Glutamatergic neuron (in vitro differentiated cells): ENCODE measurements around the gene CES4A. TPM values are rescaled to one million over a fixed set of nuclear protein-coding genes. Genes with fewer than 3 reads are reported as not detected.

Experiments used
- DNase-seq: peaks from one replicate; pipeline ENCODE4 v3.0.0; 2022
- H3K27ac Mint-ChIP-seq: one replicate; pipeline ENCODE4 v1.8.0; 2020; ENCODE audit warnings: mild to moderate bottlenecking, mixed read lengths, inconsistent platforms; ENCODE audit not compliant: unreplicated experiment
- H3K27me3 Mint-ChIP-seq: one replicate; pipeline ENCODE4 v1.8.0; 2020; ENCODE audit warnings: mild to moderate bottlenecking, moderate library complexity, mixed read lengths, inconsistent platforms; ENCODE audit not compliant: unreplicated experiment
- H3K36me3 Mint-ChIP-seq: one replicate; pipeline ENCODE4 v1.8.0; 2020; ENCODE audit warnings: mild to moderate bottlenecking, mixed read lengths, inconsistent platforms; ENCODE audit not compliant: unreplicated experiment
- H3K4me1 Mint-ChIP-seq: one replicate; pipeline ENCODE4 v1.8.0; 2020; ENCODE audit warnings: mild to moderate bottlenecking, low read depth, mixed read lengths, inconsistent platforms; ENCODE audit not compliant: unreplicated experiment
- H3K4me3 Mint-ChIP-seq: one replicate; pipeline ENCODE4 v1.8.0; 2020; ENCODE audit warnings: mild to moderate bottlenecking, mixed read lengths, inconsistent platforms; ENCODE audit not compliant: unreplicated experiment
- H3K9me3 Mint-ChIP-seq: one replicate; pipeline ENCODE4 v1.8.0; 2020; ENCODE audit warnings: mild to moderate bottlenecking, moderate library complexity, mixed read lengths, inconsistent platforms; ENCODE audit not compliant: unreplicated experiment
- total RNA-seq: library from RNA; stranded (reverse); fragmentation: NEBNext Ultra II Directional; extraction: Animal tissue kit (Norgen Biotek cat#: 25700); gene quantifications from one replicate; pipeline ENCODE4 v1.2.1, GENCODE V29; 2021; ENCODE audit not compliant: unreplicated experiment
- TF ChIP-seq, protein P1 (sequence below): fragments of 200-600 bp; sonication (generic); IDR thresholded peaks from one replicate; pipeline ENCODE4 v1.5.0; 2021; ENCODE audit not compliant: partially characterized antibody, unreplicated experiment

CES4A gene
- total RNA-seq, 1 donor from 2014 or later, result 3.6 TPM

DNA sequence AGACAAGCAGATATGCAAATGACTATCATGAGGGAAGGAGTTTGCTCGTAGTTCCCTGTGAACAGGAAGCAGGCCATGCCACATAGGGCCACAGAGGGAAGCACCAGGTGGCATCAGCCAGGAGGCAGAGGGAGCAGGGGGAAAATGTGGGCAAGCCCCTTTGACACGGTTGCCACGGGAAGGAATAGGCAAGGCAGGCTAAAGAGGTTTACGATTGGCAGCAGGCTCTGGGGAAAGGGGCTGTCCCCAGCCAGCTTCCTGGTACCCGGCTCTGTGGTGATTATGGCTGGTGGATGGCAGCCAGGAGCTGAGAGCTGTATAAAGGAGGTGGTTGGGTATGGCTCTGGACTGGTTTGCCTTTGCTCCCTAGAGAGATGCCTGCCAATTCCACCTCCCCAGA lies 26.5 kb upstream of the CES4A start:
- DNase-seq, result no peak
- Mint-ChIP-seq H3K27ac (no peak overlapping the region), H3K9me3 (peaks cover 5% of the 10 kb centered on the region), H3K4me3 (peak overlapping the region; percentile 32), H3K27me3 (peaks cover 4% of the 10 kb centered on the region), H3K4me1 (peaks cover 5% of the 10 kb centered on the region), H3K36me3 (no peaks in the 10 kb centered on the region)
- TF ChIP-seq, protein P1, sequence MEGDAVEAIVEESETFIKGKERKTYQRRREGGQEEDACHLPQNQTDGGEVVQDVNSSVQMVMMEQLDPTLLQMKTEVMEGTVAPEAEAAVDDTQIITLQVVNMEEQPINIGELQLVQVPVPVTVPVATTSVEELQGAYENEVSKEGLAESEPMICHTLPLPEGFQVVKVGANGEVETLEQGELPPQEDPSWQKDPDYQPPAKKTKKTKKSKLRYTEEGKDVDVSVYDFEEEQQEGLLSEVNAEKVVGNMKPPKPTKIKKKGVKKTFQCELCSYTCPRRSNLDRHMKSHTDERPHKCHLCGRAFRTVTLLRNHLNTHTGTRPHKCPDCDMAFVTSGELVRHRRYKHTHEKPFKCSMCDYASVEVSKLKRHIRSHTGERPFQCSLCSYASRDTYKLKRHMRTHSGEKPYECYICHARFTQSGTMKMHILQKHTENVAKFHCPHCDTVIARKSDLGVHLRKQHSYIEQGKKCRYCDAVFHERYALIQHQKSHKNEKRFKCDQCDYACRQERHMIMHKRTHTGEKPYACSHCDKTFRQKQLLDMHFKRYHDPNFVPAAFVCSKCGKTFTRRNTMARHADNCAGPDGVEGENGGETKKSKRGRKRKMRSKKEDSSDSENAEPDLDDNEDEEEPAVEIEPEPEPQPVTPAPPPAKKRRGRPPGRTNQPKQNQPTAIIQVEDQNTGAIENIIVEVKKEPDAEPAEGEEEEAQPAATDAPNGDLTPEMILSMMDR, result no peak

DNA sequence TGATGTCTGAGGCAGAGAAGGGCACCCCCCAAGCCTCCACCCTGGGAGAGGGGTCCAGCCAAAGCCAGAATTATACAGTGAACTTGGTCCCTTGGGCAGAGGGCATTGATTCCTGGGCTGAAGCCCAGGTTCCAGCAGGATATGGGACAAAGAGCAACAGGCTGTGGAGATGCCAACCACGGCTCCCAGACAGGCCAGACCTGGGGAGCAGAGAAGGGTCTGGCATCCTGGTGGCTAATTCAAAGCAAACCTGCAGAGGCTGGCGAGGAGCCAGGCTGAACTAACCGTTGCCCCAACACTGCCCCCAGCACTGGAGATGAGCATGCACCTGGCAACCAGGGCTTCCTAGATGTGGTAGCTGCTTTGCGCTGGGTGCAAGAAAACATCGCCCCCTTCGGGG lies 24.3 kb upstream of the CES4A start:
- DNase-seq, result no peak
- peaks cover 4% of the 10 kb centered on the region for H3K27me3 Mint-ChIP-seq
- H3K9me3 Mint-ChIP-seq, result peaks cover 5% of the 10 kb centered on the region
- peaks cover 5% of the 10 kb centered on the region for H3K4me1 Mint-ChIP-seq
- TF ChIP-seq, protein P1, result no peak
- no peak overlapping the region for H3K27ac Mint-ChIP-seq
- H3K36me3 Mint-ChIP-seq, result no peaks in the 10 kb centered on the region
- H3K4me3 Mint-ChIP-seq, result no peak overlapping the region

DNA sequence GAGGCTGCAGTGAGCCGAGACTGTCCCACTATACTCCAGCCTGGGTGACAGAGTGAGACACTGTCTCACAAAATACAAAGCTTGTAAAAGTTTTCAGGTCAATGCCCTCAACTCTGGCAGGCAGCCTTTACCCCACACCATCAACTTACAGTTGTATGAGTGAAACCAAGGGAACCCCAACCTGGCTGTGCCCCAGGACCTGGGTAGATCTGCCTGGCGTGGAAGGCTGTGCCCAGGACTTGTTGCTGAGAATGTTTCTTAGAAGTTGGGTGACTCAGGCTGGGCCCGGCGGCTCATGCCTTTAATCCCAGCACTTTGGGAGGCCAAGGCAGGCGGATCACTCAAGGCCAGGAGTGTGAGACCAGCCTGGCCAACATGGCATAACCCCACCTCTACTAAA lies 19.5 kb upstream of the CES4A start:
- TF ChIP-seq, protein P1, result no peak
- H3K9me3 Mint-ChIP-seq, result peaks cover 2% of the 10 kb centered on the region
- no peak overlapping the region for H3K27ac Mint-ChIP-seq
- H3K36me3 Mint-ChIP-seq, result no peaks in the 10 kb centered on the region
- DNase-seq, result no peak
- H3K4me3 Mint-ChIP-seq, result no peak overlapping the region
- no peaks in the 10 kb centered on the region for H3K4me1 Mint-ChIP-seq
- peaks cover 5% of the 10 kb centered on the region for H3K27me3 Mint-ChIP-seq

DNA sequence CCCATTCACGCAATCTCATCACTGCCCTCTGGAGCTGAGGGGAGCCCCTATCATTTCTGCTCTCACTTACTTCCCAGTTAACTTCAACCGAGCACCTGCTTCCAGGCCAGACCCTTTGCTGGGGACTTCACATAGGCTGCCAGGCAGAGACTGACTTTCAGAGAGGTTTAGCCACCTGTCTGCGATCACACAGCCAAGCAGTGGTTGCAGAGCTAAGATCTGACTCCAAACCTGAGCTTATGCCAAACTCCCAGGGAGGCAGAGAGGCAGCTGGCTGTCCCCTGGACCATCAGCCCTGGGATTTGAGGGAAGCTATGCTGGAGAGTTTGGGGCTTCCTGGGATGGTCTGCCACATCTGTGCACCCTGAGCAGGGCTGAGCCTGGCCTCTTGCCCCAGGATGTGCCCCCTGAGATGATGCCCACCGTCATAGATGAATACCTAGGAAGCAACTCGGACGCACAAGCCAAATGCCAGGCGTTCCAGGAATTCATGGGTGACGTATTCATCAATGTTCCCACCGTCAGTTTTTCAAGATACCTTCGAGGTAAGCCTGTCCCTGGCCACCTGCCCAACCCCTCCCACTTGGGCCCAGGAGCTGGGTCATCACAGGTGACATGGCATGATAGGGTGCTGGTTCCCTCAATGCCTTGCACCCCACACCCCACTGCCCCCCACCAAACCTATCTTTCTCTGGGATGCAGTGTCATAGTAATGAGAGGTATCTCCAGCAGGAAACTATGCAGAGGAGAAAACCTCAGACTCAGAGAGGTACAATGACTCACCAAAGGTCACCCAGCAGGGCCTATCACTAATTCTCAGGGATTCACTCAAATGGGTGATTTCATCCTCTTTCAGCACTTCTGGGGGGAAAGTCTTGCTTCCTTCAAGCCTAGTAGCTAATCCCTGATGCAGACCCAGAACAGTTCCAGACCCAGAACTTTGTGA lies 17.3 kb upstream of the CES4A start:
- Mint-ChIP-seq H3K4me1 (no peaks in the 10 kb centered on the region), H3K27me3 (peaks cover 5% of the 10 kb centered on the region), H3K4me3 (no peak overlapping the region), H3K27ac (no peak overlapping the region), H3K36me3 (peaks cover 4% of the 10 kb centered on the region), H3K9me3 (peaks cover 2% of the 10 kb centered on the region)
- TF ChIP-seq, protein P1, result no peak
- no peak for DNase-seq

DNA sequence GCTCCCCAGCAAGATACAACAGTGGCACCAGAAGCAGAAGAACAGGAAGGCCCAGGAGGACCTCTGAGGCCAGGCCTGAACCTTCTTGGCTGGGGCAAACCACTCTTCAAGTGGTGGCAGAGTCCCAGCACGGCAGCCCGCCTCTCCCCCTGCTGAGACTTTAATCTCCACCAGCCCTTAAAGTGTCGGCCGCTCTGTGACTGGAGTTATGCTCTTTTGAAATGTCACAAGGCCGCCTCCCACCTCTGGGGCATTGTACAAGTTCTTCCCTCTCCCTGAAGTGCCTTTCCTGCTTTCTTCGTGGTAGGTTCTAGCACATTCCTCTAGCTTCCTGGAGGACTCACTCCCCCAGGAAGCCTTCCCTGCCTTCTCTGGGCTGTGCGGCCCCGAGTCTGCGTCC lies 15.4 kb upstream of the CES4A start:
- Mint-ChIP-seq H3K36me3 (peaks cover 4% of the 10 kb centered on the region), H3K4me3 (no peak overlapping the region), H3K27ac (no peak overlapping the region), H3K27me3 (peaks cover 9% of the 10 kb centered on the region), H3K4me1 (peaks cover 2% of the 10 kb centered on the region), H3K9me3 (peaks cover 2% of the 10 kb centered on the region)
- DNase-seq, result no peak
- TF ChIP-seq, protein P1, result no peak
